DOHH2 (cell line): ENCODE measurements around the gene CDH18.

Experiments
- H3F3A ChIP-seq: fragments of 200-600 bp; sonication (generic), shearing (Covaris generic); 2 replicates; pipeline ENCODE4 v1.6.0; 2016; ENCODE audit warnings: antibody characterized with exemption, mild to moderate bottlenecking; ENCODE audit not compliant: control insufficient read depth, insufficient read depth
- H3K27ac ChIP-seq: fragments of 200-600 bp; sonication (generic); 2 replicates; pipeline ENCODE4 v1.5.1; 2014; ENCODE audit warnings: low read depth, mild to moderate bottlenecking, low read length, moderate library complexity
- H3K27me3 ChIP-seq: fragments of 200-600 bp; sonication (generic); 2 replicates; pipeline ENCODE4 v1.6.1; 2014; ENCODE audit warnings: mild to moderate bottlenecking, low read length, mixed read lengths; ENCODE audit not compliant: control insufficient read depth
- H3K36me3 ChIP-seq: fragments of 200-600 bp; sonication (generic); 2 replicates; pipeline ENCODE4 v1.6.1; 2014; ENCODE audit warnings: mild to moderate bottlenecking, low read length, moderate library complexity, mixed read lengths; ENCODE audit not compliant: control insufficient read depth
- H3K4me1 ChIP-seq: fragments of 200-600 bp; sonication (generic); 2 replicates; pipeline ENCODE4 v1.6.1; 2014; ENCODE audit warnings: mild to moderate bottlenecking, low read length, mixed read lengths; ENCODE audit not compliant: control insufficient read depth
- H3K4me2 ChIP-seq: fragments of 200-600 bp; sonication (generic); 2 replicates; pipeline ENCODE4 v1.6.0; 2014; ENCODE audit warnings: mild to moderate bottlenecking, low read length, moderate library complexity
- H3K4me3 ChIP-seq: fragments of 200-600 bp; sonication (generic); 2 replicates; pipeline ENCODE4 v1.5.1; 2014; ENCODE audit warnings: mild to moderate bottlenecking, low read length, mixed read lengths
- H3K79me2 ChIP-seq: fragments of 200-600 bp; sonication (generic); 2 replicates; pipeline ENCODE4 v1.6.1; 2014; ENCODE audit warnings: mild to moderate bottlenecking, low read length, mixed read lengths; ENCODE audit not compliant: control insufficient read depth
- H3K9me2 ChIP-seq: fragments of 200-600 bp; sonication (generic); replicated peaks from 2 replicates; pipeline ENCODE4 v1.6.1; 2014; ENCODE audit warnings: mild to moderate bottlenecking, low read length, mixed read lengths; ENCODE audit not compliant: control insufficient read depth
- H3K9me3 ChIP-seq: fragments of 200-600 bp; sonication (generic); 2 replicates; pipeline ENCODE4 v1.6.1; 2014; ENCODE audit warnings: antibody characterized with exemption, low read length, mixed read lengths; ENCODE audit not compliant: control insufficient read depth, insufficient read depth
- H4K20me1 ChIP-seq: fragments of 200-600 bp; sonication (generic); 2 replicates; pipeline ENCODE4 v1.6.0; 2014; ENCODE audit warnings: low read depth, mild to moderate bottlenecking, antibody characterized with exemption, low read length, moderate library complexity; ENCODE audit not compliant: control insufficient read depth, insufficient read depth
- CTCF ChIP-seq: fragments of 200-600 bp; sonication (generic); IDR thresholded peaks from one replicate; pipeline ENCODE4 v1.5.1; 2014; ENCODE audit warnings: antibody characterized with exemption, mild to moderate bottlenecking, low read depth, low read length; ENCODE audit not compliant: poor library complexity, severe bottlenecking
- EZH2phosphoT487 ChIP-seq: fragments of 200-600 bp; sonication (generic); IDR thresholded peaks from 2 replicates; pipeline ENCODE4 v1.6.1; 2017; ENCODE audit warnings: borderline replicate concordance, mild to moderate bottlenecking, antibody characterized with exemption, low read length, moderate library complexity, mixed read lengths

Gene CDH18

GRCh38 chr5:19615071-19615470, 372.9 kb downstream of the CDH18 start:
- Histone ChIP-seq H3K9me2 (no peaks in the 10 kb centered on the region), H3K4me1 (no peaks in the 10 kb centered on the region), H3K27me3 (no peaks in the 10 kb centered on the region), H3F3A (no peaks in the 10 kb centered on the region), H3K4me3 (no peak overlapping the region), H3K9me3 (no peaks in the 10 kb centered on the region), H3K36me3 (no peaks in the 10 kb centered on the region), H4K20me1 (no peaks in the 10 kb centered on the region), H3K27ac (no peak overlapping the region), H3K79me2 (no peaks in the 10 kb centered on the region), H3K4me2 (no peak overlapping the region)
- no peak for TF ChIP-seq CTCF
- TF ChIP-seq EZH2phosphoT487 = no peak

GRCh38 chr5:19608444-19609002, 379.5 kb downstream of the CDH18 start:
- no peak overlapping the region for H3K27ac ChIP-seq
- H3K36me3 ChIP-seq = no peaks in the 10 kb centered on the region
- H3K4me1 ChIP-seq = no peaks in the 10 kb centered on the region
- H3K4me3 ChIP-seq = no peak overlapping the region
- H3K9me3 ChIP-seq = no peaks in the 10 kb centered on the region
- no peaks in the 10 kb centered on the region for H3K9me2 ChIP-seq
- no peaks in the 10 kb centered on the region for H4K20me1 ChIP-seq
- peak; percentile 35 for TF ChIP-seq CTCF
- TF ChIP-seq EZH2phosphoT487 = no peak
- H3K79me2 ChIP-seq = no peaks in the 10 kb centered on the region
- no peaks in the 10 kb centered on the region for H3F3A ChIP-seq
- H3K27me3 ChIP-seq = no peaks in the 10 kb centered on the region
- no peak overlapping the region for H3K4me2 ChIP-seq

- Histone ChIP-seq H3K27me3 (no peaks in the 10 kb centered on the region), H3K4me2 (no peak overlapping the region), H3K4me3 (no peak overlapping the region), H3K79me2 (no peaks in the 10 kb centered on the region), H3K9me2 (no peaks in the 10 kb centered on the region), H4K20me1 (no peaks in the 10 kb centered on the region), H3K4me1 (no peaks in the 10 kb centered on the region), H3K27ac (no peak overlapping the region), H3F3A (no peaks in the 10 kb centered on the region), H3K36me3 (no peaks in the 10 kb centered on the region), H3K9me3 (no peaks in the 10 kb centered on the region)
- TF ChIP-seq EZH2phosphoT487 (no peak), CTCF (no peak)
Observed at GRCh38 chr5:19605846-19606407, 382.1 kb downstream of the CDH18 start.
